Breast epithelium (tissue), 3 donors: ENCODE results near the gene TMEM87B.

Experiments used
- POLR2A ChIP-seq: fragments of 450-650 bp; IDR thresholded peaks from one replicate; pipeline ENCODE4 v1.6.1; 2016; ENCODE audit warnings: antibody characterized with exemption, mild to moderate bottlenecking, moderate library complexity
- POLR2AphosphoS5 ChIP-seq, 3 donors: sonication (generic); formaldehyde crosslinking; IDR thresholded peaks; one replicate each; pipeline ENCODE4 v1.6.1; 2017; ENCODE audit warnings: antibody characterized with exemption in 3 of 3
- TF ChIP-seq, protein P1 (sequence below), 3 donors: fragments of 450-650 bp; IDR thresholded peaks; one replicate each; pipeline ENCODE4 v1.5.1; 2016 to 2017; ENCODE audit warnings: antibody characterized with exemption in 3 of 3, mild to moderate bottlenecking in 3 of 3, moderate library complexity in 3 of 3

DNA sequence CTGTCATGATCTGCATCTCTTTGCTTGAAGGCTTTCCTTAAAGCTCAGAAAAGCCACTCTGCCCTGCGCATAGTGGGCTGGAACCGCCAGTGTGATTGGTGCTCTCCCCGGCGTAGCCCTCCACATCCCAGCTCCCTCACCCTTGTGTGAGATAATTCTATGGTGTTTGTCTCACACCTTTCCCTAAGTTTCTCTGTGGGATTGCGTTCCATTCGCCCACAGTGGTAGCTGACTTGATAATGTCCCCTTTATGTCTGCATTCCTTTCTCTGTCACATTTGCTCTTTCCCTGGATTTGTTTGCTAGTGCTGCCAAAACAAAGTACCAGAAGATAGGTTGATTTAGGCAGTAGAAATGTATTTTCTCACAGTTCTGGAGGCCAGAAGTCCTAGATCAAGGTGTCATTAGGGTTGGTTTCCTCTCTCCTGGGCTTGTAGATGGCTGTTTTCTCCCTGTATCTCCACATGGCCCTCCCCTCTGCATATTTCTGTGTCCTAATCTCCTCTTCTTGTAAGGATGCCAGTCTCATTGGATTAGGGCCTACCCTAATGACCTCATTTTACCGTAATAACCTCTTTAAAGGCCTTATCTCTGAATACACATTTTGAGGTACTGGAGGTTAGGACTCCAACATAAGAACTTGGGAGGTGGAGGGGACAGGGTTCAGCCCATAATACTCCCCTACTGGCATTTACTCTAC, 7.4 kb upstream of the TMEM87B start:
- TF ChIP-seq, protein P1, sequence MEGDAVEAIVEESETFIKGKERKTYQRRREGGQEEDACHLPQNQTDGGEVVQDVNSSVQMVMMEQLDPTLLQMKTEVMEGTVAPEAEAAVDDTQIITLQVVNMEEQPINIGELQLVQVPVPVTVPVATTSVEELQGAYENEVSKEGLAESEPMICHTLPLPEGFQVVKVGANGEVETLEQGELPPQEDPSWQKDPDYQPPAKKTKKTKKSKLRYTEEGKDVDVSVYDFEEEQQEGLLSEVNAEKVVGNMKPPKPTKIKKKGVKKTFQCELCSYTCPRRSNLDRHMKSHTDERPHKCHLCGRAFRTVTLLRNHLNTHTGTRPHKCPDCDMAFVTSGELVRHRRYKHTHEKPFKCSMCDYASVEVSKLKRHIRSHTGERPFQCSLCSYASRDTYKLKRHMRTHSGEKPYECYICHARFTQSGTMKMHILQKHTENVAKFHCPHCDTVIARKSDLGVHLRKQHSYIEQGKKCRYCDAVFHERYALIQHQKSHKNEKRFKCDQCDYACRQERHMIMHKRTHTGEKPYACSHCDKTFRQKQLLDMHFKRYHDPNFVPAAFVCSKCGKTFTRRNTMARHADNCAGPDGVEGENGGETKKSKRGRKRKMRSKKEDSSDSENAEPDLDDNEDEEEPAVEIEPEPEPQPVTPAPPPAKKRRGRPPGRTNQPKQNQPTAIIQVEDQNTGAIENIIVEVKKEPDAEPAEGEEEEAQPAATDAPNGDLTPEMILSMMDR (IDR thresholded peaks at IDR 0.05) = no peak
- TF ChIP-seq POLR2A = no peak
- no peak for TF ChIP-seq POLR2AphosphoS5 (IDR thresholded peaks at IDR 0.05)
